OCI-LY3 (cell line): Measurements from ENCODE around the gene ALDH5A1.

ENCODE experiments used
- CTCF ChIP-seq: fragments of 200-600, 300-600 bp; sonication (generic); IDR thresholded peaks from 2 replicates; pipeline ENCODE4 v1.5.1; 2014; ENCODE audit warnings: antibody characterized with exemption, low read length, low read depth
- EZH2phosphoT487 ChIP-seq: fragments of 200-600 bp; shearing (Covaris generic); IDR thresholded peaks from 2 replicates; pipeline ENCODE4 v1.6.1; 2018; ENCODE audit warnings: antibody characterized with exemption, mixed run types, low read depth

GRCh38 chr6:24454452-24454851 is 40.3 kb upstream of the ALDH5A1 start:
- TF ChIP-seq CTCF, result no peak
- TF ChIP-seq EZH2phosphoT487, result no peak
